ENCODE results near the gene NAA25. TPM values are rescaled to one million over a fixed set of nuclear protein-coding genes. Genes with fewer than 3 reads are reported as not detected.

NAA25 gene
- 27.2 and 36.8 TPM in 2 replicates for total RNA-seq

DNA sequence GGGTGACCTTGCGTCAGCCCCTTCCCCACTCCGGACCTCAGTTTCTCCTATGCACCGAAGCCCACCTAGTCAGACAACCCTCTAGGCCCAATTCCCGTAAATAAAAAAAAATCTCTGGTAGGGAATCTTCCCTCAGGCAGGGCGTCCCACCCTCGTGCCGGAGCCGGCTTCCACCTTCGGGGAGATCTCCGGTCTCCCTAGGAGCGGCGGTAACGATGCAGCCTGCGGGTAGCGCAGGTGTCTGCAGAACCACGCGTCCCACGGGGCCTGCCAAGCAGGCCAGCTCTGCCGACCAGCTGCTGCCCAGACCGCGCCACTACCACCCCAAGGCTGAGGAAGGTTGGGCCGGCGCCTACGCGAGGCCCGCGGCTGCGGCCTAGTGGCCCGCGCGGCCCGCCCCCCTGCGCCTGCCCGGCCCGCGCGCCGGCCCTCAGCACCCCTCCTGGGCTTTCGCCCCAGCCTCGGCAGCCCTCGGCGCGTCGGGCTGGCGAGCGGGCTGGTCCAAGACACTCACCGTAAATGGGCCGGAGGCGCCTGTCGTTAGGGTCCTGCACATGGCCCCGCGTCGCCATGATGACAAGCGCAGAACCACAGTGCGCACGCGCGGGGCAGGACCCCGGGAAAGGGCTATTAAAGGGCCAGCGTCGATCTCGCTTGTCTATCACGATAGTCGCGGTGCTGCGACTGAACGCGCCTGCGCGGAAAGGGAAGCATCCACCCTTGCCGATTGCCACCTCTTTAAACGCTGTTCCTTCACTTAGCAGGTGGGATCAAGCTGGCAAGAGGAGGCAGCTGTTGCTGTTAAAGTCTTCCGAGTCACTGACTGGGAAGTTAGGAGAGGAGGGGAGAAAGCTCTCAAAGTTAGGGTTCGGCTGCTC lies at the start of gene NAA25:
TSS of gene NAA25 (minus strand) at position 582 of the 878 bp plus-strand sequence. CDS start at position 572, 10 bp downstream.

GRCh38 chr12:112125250-112125999 lies 16.8 kb upstream of the NAA25 start, which contains the start of gene TRAFD1:
TSS of gene TRAFD1 (plus strand) at chr12:112125560. CDS start at chr12:112130523, 4,963 bp downstream.

DNA sequence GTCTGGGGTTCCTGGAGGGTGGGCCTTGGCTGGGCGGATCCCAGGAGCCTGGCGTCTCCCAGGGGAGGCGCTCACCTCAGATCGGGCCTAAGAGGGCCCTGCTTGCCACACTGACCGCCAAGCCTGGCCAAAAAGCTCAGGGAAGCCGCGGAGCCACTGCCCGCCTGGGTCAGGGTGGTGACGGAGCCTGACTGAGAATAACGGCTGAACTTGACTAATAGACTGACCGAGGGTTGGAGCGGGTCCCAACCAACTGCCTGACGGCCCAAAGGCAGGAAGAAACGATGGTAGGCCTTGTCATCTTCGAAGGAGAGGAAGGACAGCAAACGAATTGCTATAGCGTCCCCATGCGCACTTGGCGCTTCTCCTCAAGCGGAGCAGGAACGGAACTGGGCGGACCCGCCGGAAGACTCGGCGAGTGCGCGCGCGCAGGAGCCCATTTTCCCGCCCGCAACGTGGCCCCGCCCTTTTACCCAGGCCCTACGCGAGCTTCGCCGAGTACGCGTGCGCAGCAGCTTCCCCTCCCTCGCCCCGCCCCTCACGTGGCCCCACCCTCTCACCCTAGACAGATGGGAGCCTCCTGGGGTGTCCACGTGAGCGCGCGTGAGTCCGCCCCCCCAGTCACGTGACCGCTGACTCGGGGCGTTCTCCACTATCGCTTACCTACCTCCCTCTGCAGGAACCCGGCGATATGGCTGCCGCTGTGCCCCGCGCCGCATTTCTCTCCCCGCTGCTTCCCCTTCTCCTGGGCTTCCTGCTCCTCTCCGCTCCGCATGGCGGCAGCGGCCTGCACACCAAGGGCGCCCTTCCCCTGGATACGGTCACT lies 95.6 kb downstream of the NAA25 start, which contains the start of the genes ERP29 and TMEM116:
TSS of gene ERP29 (plus strand) at position 652 of the 826 bp plus-strand sequence. CDS start at position 692, 40 bp downstream.
TSS of gene TMEM116 (minus strand) at position 391 of the 826 bp plus-strand sequence. CDS start 7,895 bp downstream, outside the sequence.

Small RNA genes within 50 kb of the gene (small RNA-seq; reads per million reads assigned to genes)
- gene AC004024.1 = not detected
- not detected for gene MIR3657
- gene RF00019 = not detected

Other genes starting within 250 kb of the NAA25 start
- 7.7 and 8.0 TPM in 2 replicates for gene TMEM116, start 95.6 kb downstream of the NAA25 start, total RNA-seq
- gene ERP29, start 95.4 kb downstream of the NAA25 start, total RNA-seq = 35.4 and 41.9 TPM in 2 replicates
- 23.9 and 31.6 TPM in 2 replicates for gene TRAFD1, start 16.8 kb upstream of the NAA25 start, total RNA-seq